Endothelial cell of umbilical vein (primary cell): ENCODE measurements around the gene MEIOSIN. TPM values are rescaled to one million over a fixed set of nuclear protein-coding genes. Genes with fewer than 3 reads are reported as not detected.

ENCODE experiments used
- BruUV-seq: library from RNA; stranded (reverse); fragments of 400-500 nt; replicated peaks from 2 replicates; lab custom pipeline; 2021; lab: Mats Ljungman, UMichigan
- CTCF ChIA-PET: fragments of 300-600, 350-600 bp; sonication (Branson Sonifier 250); formaldehyde crosslinking; loops from one replicate; lab custom pipeline; 2021; ENCODE audit warnings: antibody characterized with exemption, inconsistent platforms; lab: Charles Lee
- POLR2A ChIA-PET: fragments of 300-600, 350-600 bp; sonication (Branson Sonifier 250); formaldehyde crosslinking; loops from one replicate; lab custom pipeline; 2021; ENCODE audit warnings: antibody characterized with exemption, inconsistent platforms; lab: Charles Lee
- DNase-seq: peaks from one replicate; pipeline ENCODE4 v3.0.0-alpha.2; 2011; ENCODE audit warnings: low read depth, low spot score
- FAIRE-seq: peaks from 2 replicates; lab custom pipeline; 2011; peaks lifted over from hg19 to GRCh38; lab: Jason Lieb, UNC
- H2AFZ ChIP-seq: 2 replicates; pipeline ENCODE4 v1.6.0; 2012; ENCODE audit warnings: low read depth, low read length, control low read depth, inconsistent platforms
- H3K27ac ChIP-seq: 2 replicates; pipeline ENCODE4 v1.5.1; 2011; ENCODE audit warnings: low read depth, mild to moderate bottlenecking, control low read depth, low read length, moderate library complexity; ENCODE audit not compliant: insufficient read depth
- H3K27me3 ChIP-seq, 2 experiments: 2 replicates each; pipeline versions ENCODE4 v1.6.0 to v1.6.1; 2011; ENCODE audit warnings: low read length in 2 of 2, mixed read lengths in 1 of 2; ENCODE audit not compliant: control insufficient read depth in 2 of 2, insufficient read depth in 2 of 2
- H3K36me3 ChIP-seq, 2 experiments: 2 replicates in 1 of 2; 3 replicates in 1 of 2; pipeline ENCODE4 v1.5.1; 2011; ENCODE audit warnings: low read length in 2 of 2, mild to moderate bottlenecking in 1 of 2, moderate library complexity in 1 of 2; ENCODE audit not compliant: control insufficient read depth in 2 of 2, insufficient read depth in 2 of 2; ENCODE audit errors: extremely low read depth in 1 of 2
- H3K4me1 ChIP-seq: 3 replicates; pipeline ENCODE4 v1.5.1; 2011; ENCODE audit warnings: mild to moderate bottlenecking, low read length; ENCODE audit not compliant: control insufficient read depth, insufficient read depth; ENCODE audit errors: extremely low read depth
- H3K4me2 ChIP-seq: 2 replicates; pipeline ENCODE4 v1.6.1; 2011; ENCODE audit warnings: low read length, control low read depth, mixed read lengths; ENCODE audit not compliant: insufficient read depth
- H3K4me3 ChIP-seq, 3 experiments: fragments of 200-600 bp in 1 of 3; sonication (generic), shearing (Covaris generic) in 1 of 3; replicated peaks in 1 of 3; 2 replicates each; pipeline ENCODE4 v1.5.1; 2011 to 2016; ENCODE audit warnings: control low read depth in 3 of 3, low read length in 3 of 3, mild to moderate bottlenecking in 2 of 3, inconsistent platforms in 1 of 3, low read depth in 1 of 3, moderate library complexity in 1 of 3; ENCODE audit not compliant: insufficient read depth in 1 of 3
- H3K79me2 ChIP-seq: 2 replicates; pipeline ENCODE4 v1.6.0; 2012; ENCODE audit warnings: low read length, inconsistent platforms; ENCODE audit not compliant: control insufficient read depth, insufficient read depth
- H3K9ac ChIP-seq: replicated peaks from 2 replicates; pipeline ENCODE3; 2011; ENCODE audit warnings: low read length, control low read depth; ENCODE audit not compliant: insufficient read depth; ENCODE audit errors: extremely low read depth
- H3K9me1 ChIP-seq: replicated peaks from 3 replicates; pipeline ENCODE4 v1.6.0; 2011; ENCODE audit warnings: mild to moderate bottlenecking, low read length; ENCODE audit not compliant: control insufficient read depth, insufficient read depth; ENCODE audit errors: extremely low read depth
- H3K9me3 ChIP-seq: replicated peaks from 2 replicates; pipeline ENCODE4 v1.5.1; 2012; ENCODE audit warnings: low read length, inconsistent platforms; ENCODE audit not compliant: control insufficient read depth, insufficient read depth
- H4K20me1 ChIP-seq: replicated peaks from 2 replicates; pipeline ENCODE3; 2011; ENCODE audit warnings: mild to moderate bottlenecking, low read length; ENCODE audit not compliant: control insufficient read depth, insufficient read depth; ENCODE audit errors: extremely low read depth
- CTCF ChIP-seq, 2 donors: IDR thresholded peaks; 1 replicate in 1 of 2; 2 replicates in 1 of 2; pipeline ENCODE4 v1.5.1; 2011; ENCODE audit warnings: low read length in 2 of 2, mild to moderate bottlenecking in 2 of 2, moderate library complexity in 2 of 2, control low read depth in 1 of 2, inconsistent platforms in 1 of 2, low read depth in 1 of 2; ENCODE audit not compliant: insufficient read depth in 1 of 2; ENCODE audit errors: extremely low read depth in 1 of 2
- EZH2 ChIP-seq: IDR thresholded peaks from 2 replicates; pipeline ENCODE4 v1.6.1; 2012; ENCODE audit warnings: borderline replicate concordance, low read depth, mild to moderate bottlenecking, moderate library complexity, low read length, inconsistent platforms; ENCODE audit not compliant: severe bottlenecking
- FOS ChIP-seq: IDR thresholded peaks from 2 replicates; pipeline ENCODE4 v1.6.1; 2011; ENCODE audit warnings: mild to moderate bottlenecking, low read length, moderate library complexity, borderline replicate concordance; ENCODE audit not compliant: insufficient read depth
- GATA2 ChIP-seq: IDR thresholded peaks from 2 replicates; pipeline ENCODE4 v1.7.0; 2011; ENCODE audit warnings: low read depth, mild to moderate bottlenecking, moderate library complexity, mixed read lengths, low read length; ENCODE audit not compliant: insufficient read length, insufficient read depth
- JUN ChIP-seq: IDR thresholded peaks from 2 replicates; pipeline ENCODE4 v1.6.1; 2011; ENCODE audit warnings: borderline replicate concordance, low read depth; ENCODE audit not compliant: insufficient read length, insufficient read depth
- MAX ChIP-seq: IDR thresholded peaks from 2 replicates; pipeline ENCODE4 v1.6.1; 2011; ENCODE audit not compliant: insufficient read depth, insufficient read length
- MYC ChIP-seq: IDR thresholded peaks from one replicate; pipeline ENCODE4 v1.6.1; 2011; ENCODE audit warnings: mild to moderate bottlenecking, low read depth, low read length
- POLR2A ChIP-seq: IDR thresholded peaks from 2 replicates; pipeline ENCODE4 v1.6.1; 2012; ENCODE audit warnings: low read depth, mild to moderate bottlenecking, control low read depth, low read length
- POLR2AphosphoS5 ChIP-seq: IDR thresholded peaks from 2 replicates; pipeline ENCODE4 v1.6.1; 2012; ENCODE audit warnings: low read depth, mild to moderate bottlenecking, control low read depth, low read length, moderate library complexity; ENCODE audit not compliant: insufficient read depth
- dilution Hi-C: fragments of 300-500 bp; cut with MboI; formaldehyde crosslinking; loops from one replicate; pipeline ENCODE4 v1.15.0; 2019; ENCODE audit warnings: low sequenced_read_pairs; ENCODE audit not compliant: extremely low pct_ligation_motif_present
- intact Hi-C: fragments of 100-400 bp; cut with micrococcal nuclease; formaldehyde crosslinking; loops from one replicate; pipeline ENCODE4 v1.10.0; 2022
- polyA plus RNA-seq, 4 experiments: library from polyadenylated mRNA; depleted of rRNA in 3 of 4; stranded (reverse) in 3 of 4; unstranded in 1 of 4; fragments of >200 nt; gene quantifications; 2 replicates each; pipeline versions ENCODE4 v1.2.1 to v1.2.3, GENCODE V29; 2011 to 2012; ENCODE audit warnings: missing spikeins in 1 of 4
- total RNA-seq: library from RNA; stranded (reverse); gene quantifications from 2 replicates; pipeline ENCODE4 v1.2.3, GENCODE V29; 2021

MEIOSIN gene
- total and polyA plus RNA-seq, 2 donors (not counting 3 experiments of a cell fraction or from before 2014, with no cell fraction given), result not detected

DNA sequence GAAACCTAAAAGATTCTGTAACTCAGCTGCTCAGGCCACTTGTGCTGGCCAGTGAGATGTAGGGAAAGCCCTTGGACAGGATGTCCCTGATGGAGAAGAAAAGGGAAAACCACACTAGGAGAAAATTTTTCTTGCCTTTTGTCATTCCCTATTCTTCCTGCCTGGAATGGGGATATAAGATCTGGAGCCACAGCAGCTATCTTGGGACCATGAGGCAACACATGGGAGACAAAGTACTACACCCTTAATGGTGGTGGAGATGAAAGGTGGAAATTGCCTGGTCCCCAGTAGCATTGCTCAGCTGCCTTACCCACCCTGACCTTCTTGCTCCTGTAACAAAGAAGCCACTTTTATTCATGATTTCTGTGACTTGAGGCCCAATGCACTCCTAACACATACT is 72.5 kb downstream of the MEIOSIN start:
- Histone ChIP-seq H4K20me1 (no peaks in the 10 kb centered on the region), H3K4me2 (no peak overlapping the region), H3K27ac (no peak overlapping the region), H3K4me3 (no peak overlapping the region), H3K79me2 (no peaks in the 10 kb centered on the region), H2AFZ (no peak overlapping the region), H3K9ac (no peak overlapping the region), H3K9me1 (no peaks in the 10 kb centered on the region), H3K27me3 (no peaks in the 10 kb centered on the region), H3K36me3 (no peaks in the 10 kb centered on the region), H3K9me3 (no peaks in the 10 kb centered on the region), H3K4me1 (peaks cover 11% of the 10 kb centered on the region)
- dilution Hi-C loops, result no loop called here
- no peak for DNase-seq
- intact Hi-C loops, result no loop called here
- BruUV-seq, result no TSS peak
- FAIRE-seq, result no peak
- ChIA-PET POLR2A (no interaction called here), CTCF (interaction anchor here (0.7 to 2.9 kb wide), 2 partner anchors 11 to 35 kb away, joined by 3 to 19 read pairs; no protein-coding TSS in a partner anchor)
- no peak for TF ChIP-seq CTCF (IDR thresholded peaks at IDR 0.05; ENCODE audit: extremely low read depth in 1 of 2, insufficient read depth in 1 of 2, low read depth in 1 of 2, low read length in 2 of 2)
- no peak for TF ChIP-seq POLR2AphosphoS5
- TF ChIP-seq EZH2, result no peak
- TF ChIP-seq MYC, result no peak
- no peak for TF ChIP-seq FOS
- no peak for TF ChIP-seq MAX
- no peak for TF ChIP-seq POLR2A
- TF ChIP-seq GATA2, result no peak
- no peak for TF ChIP-seq JUN
